ENCODE results near the gene SNW1.
"Not testable (repeated sequence)": the region's sequence is repeated elsewhere in the genome, so short reads cannot be mapped to it uniquely, and the experiment has no call there.

Gene SNW1

GRCh38 chr14:77747425-77747824 lies 13.5 kb downstream of the SNW1 start:
- DNase-seq (ENCODE audit: low spot score), result not testable (repeated sequence)

GRCh38 chr14:77746064-77746702 lies 14.8 kb downstream of the SNW1 start:
- no peak for DNase-seq (ENCODE audit: low spot score)

DNA sequence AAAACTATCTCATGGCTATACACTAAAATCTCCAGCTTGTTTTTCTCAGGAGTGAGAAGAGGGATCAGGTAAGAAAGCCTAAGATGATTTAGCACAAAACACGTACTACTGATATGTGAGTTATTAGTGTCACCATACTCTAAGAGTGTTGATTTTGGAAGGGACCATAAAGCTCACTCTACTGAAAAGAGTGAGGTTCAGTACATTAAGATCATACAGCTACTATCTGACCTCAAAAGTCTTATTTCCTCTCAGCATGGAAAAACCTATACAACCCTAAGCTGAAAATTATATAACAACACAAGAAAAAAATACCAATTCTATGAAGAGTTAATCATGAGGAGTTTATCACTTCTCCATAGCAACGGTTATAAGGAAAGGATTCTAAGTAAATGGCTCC lies 19.5 kb downstream of the SNW1 start:
- DNase-seq (ENCODE audit: low spot score), result no peak

- DNase-seq (ENCODE audit: low spot score), result peak; percentile 12
Measured at GRCh38 chr14:77738559-77739250, 22.3 kb downstream of the SNW1 start.

DNA sequence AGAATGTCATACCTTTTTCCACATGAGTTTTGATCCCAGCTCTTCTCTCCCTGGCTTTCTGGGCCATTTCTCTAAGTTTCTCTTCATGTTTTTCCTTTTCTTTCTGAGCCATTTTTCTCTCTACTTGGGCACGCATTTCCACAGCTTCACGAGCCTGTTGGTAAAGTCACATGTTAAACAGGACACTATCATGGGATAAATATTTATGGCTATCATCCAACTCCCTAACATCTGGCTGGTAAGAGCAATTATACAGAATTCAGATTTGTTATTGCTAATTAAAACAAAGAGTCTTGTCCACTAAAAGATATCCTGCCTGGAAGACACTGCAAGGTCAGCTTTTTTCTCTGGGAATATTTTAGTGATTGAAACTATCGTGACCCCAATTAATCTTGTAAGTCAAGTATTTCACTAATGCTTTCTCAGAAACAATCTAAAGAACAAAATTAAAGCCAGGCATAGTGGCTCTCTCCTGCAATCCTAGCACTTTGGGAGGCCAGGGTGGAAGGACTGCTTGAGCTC lies 29.9 kb downstream of the SNW1 start:
- no peak for DNase-seq (ENCODE audit: low spot score)

DNA sequence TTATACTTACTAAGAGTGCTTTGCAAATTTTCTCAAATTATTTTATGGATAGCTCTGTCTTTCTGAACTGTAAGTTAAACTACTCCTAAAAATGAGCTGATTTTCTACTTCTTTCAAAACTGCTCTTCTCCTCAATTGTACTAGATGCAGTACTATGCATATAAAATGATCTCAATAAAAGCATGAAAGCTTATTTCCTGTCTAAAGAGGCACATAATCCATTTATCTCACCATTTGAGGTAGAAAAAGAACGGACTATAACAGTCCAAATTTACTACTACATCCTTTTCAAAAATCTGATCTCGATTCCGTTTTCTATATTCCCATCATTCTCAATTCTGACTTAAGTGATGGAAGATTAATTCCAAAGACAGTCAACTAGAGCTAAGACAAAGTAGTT lies 38.7 kb downstream of the SNW1 start:
- no peak for DNase-seq (ENCODE audit: low spot score)

GRCh38 chr14:77721437-77721836 lies 39.5 kb downstream of the SNW1 start:
- no peak for DNase-seq (ENCODE audit: low spot score)

- no peak for DNase-seq (ENCODE audit: low spot score)
Measured at GRCh38 chr14:77717608-77718305, 43.2 kb downstream of the SNW1 start.

GRCh38 chr14:77714926-77715325 lies 46.0 kb downstream of the SNW1 start:
- DNase-seq (ENCODE audit: low spot score), result no peak

DNA sequence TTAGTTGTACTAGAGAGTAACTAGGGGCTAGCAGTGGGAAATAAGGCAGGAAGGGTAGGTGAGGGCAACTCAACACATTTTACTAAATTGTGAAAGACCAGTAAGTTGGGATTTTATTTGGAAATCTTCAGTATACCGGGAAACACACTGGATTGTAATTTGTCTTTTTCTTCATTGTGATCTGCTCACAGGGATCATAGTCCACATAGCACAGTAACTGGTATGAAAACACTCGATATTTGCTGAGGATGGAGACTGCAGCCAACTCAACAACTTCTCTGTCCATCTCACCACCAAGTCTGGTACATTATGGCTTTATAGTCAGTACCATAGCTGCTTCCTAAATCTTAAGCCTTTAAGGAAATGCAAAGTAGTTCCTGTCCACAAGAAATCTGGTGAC lies 50.6 kb downstream of the SNW1 start:
- DNase-seq (ENCODE audit: low spot score), result no peak

GRCh38 chr14:77709412-77709811 lies 51.5 kb downstream of the SNW1 start:
- DNase-seq (ENCODE audit: low spot score), result peak; percentile 11

DNA sequence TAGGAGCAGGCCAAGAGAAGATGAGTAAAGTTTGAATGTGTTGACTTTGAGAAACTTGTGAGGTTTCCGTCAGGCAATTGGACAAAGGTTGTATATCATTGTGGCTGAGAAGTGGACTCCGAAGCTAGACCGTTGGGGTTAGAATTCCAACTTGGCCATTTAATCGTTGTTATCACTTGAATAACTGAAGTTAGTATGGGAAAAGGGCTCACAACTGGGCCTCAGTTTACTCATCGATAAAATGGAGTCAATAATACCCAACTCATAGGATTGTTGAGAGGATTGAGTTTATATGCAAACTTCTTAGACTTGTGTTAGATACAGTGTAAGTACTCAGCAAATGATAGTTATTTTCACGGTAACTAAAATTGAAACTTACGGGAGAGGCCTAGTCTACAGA lies 52.2 kb downstream of the SNW1 start:
- no peak for DNase-seq (ENCODE audit: low spot score)

- DNase-seq (ENCODE audit: low spot score), result peak; percentile 83
Measured at GRCh38 chr14:77707724-77708408, 53.1 kb downstream of the SNW1 start, which contains the start of the genes ALKBH1 and SLIRP. Gene ALKBH1, minus strand, starts transcription at chr14:77708023. Its CDS starts 19 bp downstream, at chr14:77708004. Gene SLIRP, plus strand, starts transcription at chr14:77708103. Its CDS starts 9 bp downstream, at chr14:77708112.

DNA sequence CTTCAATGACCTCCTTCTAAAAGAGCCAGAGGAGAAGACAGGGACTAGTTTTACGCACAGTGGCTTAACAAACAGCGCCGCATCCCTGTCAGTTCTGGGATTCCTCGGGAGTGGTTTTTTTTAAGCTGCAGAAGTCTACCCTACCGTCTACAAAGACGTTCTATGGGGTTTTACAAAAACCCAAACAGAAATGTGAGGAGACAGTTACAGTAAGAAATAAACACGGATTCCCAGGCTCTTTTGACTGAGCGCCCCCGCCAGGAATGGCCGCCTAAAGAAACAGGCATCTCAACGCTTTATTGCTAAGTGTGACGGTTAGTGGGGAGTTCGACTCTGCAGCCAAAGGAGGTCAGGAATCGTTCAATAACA lies 53.6 kb downstream of the SNW1 start:
- peak; percentile 49 for DNase-seq (ENCODE audit: low spot score)

GRCh38 chr14:77691259-77691658 lies 69.7 kb downstream of the SNW1 start:
- DNase-seq (ENCODE audit: low spot score), result no peak

DNA sequence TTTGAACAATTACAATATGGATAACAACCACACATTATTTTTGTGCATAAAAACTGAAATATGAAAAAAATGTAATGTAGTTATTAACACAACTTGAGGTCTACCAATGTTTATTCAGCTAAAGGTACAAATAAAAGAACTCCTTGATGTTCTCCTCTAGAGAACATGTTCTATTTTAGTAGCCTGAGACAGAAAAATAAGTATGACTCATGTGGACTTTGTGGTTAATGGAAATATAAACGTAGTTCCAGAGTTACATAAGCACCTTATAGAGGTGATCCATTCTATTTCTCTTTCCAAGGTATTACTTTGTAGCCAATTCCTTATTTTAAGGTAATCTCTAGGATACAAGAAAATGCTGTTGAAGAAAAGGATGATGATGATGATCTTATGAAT lies 78.8 kb downstream of the SNW1 start:
- no peak for DNase-seq (ENCODE audit: low spot score)

DNA sequence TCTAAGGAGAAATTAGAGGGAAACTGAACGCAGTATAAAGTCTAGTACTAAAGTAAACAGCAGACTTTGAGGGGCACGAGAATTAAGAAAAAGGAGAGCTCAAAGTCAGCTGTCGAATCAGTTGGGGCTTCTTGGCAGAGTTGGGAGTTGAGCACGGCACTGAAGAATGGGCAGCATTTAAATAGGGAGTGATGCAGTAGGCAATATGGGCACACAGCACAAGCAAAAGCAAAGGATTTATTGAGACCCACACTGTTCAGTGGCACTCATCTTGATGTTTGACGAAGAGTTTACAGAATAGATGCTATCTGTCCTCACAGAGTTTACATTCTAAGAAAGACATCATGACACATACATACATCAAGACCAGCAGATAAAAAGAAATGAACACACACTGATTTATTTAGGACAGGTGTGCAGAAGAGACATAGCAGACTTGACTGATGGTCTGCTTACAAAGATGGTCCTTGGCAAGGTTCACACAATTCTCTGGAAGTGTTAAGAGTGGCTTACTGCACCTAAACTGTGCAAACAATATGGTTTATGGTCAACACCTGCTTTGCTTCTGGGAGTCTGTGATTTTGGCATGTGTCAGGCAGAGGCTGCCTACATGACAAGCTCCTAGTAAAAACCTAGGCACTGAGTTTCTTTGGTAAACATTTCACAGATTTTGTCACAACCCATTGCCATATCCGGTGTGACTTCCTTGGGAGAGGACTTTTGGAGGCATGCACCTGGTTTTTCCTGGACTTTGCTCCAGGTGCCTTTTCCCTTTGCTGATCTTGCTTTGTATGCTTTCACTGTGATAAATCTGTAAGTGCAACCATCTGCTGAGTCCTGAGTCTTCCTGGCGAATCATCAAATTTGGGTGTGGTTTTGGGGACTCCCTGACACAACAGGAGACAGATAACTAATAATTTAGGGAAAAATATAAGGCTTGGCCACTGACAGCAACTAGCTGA lies 79.5 kb downstream of the SNW1 start:
- no peak for DNase-seq (ENCODE audit: low spot score)

GRCh38 chr14:77674931-77675330 lies 86.0 kb downstream of the SNW1 start:
- no peak for DNase-seq (ENCODE audit: low spot score)

DNA sequence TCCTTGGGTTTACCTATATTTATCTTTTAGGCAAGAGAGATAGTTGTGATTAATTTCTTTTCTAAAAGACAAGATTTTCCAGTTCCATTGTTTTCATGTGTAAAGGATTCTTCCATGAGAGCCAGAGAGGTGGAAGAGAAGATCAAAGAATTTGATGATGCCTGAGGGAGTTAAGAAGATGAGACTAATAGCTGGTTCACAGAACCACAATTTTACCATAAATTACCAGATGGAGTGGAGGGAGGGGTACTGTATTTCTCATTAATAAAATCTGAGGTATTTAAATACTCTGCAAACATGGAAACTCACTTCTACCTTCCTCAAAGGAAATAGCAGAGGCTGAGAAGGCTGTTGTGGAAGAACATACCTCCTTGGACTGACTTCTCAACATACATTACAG lies 87.8 kb downstream of the SNW1 start:
- DNase-seq (ENCODE audit: low spot score), result no peak

Data from Ammon's horn (tissue), 1 donor.